Stomach (tissue), 9 donors: ENCODE measurements around the gene PRSS27. TPM values are rescaled to one million over a fixed set of nuclear protein-coding genes. Genes with fewer than 3 reads are reported as not detected.
"Not testable (repeated sequence)": the region's sequence is repeated elsewhere in the genome, so short reads cannot be mapped to it uniquely, and the experiment has no call there.

Experiments used
- DNase-seq, 2 donors: peaks; one replicate each; pipeline versions ENCODE4 v3.0.0 to v3.0.0-alpha.2; 2013 to 2019
- H3K27ac ChIP-seq, 5 donors: fragments of 200-600 bp in 4 of 5; sonication (generic) in 4 of 5; one replicate each; pipeline ENCODE4 v1.5.1; 2013 to 2019; ENCODE audit warnings: mild to moderate bottlenecking in 1 of 5, moderate library complexity in 1 of 5
- H3K27me3 ChIP-seq, 3 donors: fragments of 200-600 bp; sonication (generic); one replicate each; pipeline ENCODE4 v1.5.1; 2017 to 2019; ENCODE audit warnings: mixed run types in 1 of 3
- H3K36me3 ChIP-seq, 4 donors: fragments of 200-600 bp; sonication (generic); 1 replicate in 3 of 4; 2 replicates in 1 of 4; pipeline ENCODE4 v1.5.1; 2016 to 2019
- H3K4me1 ChIP-seq, 4 donors: fragments of 200-600 bp; sonication (generic); one replicate each; pipeline ENCODE4 v1.5.1; 2016 to 2019
- H3K4me3 ChIP-seq, 4 donors: fragments of 200-600 bp; sonication (generic) in 3 of 4; one replicate each; pipeline ENCODE4 v1.5.1; 2016 to 2019; ENCODE audit warnings: mild to moderate bottlenecking in 1 of 4
- H3K9me3 ChIP-seq, 4 donors: fragments of 200-600 bp; sonication (generic); one replicate each; pipeline ENCODE4 v1.5.1; 2016 to 2019
- CTCF ChIP-seq, 7 experiments: fragments of 450-650 bp in 4 of 7; fragments of 200-600 bp in 3 of 7; sonication (generic) in 3 of 7; IDR thresholded peaks; one replicate each; pipeline ENCODE4 v1.5.1; 2016 to 2019; ENCODE audit warnings: antibody characterized with exemption in 7 of 7, control low read depth in 2 of 7, mild to moderate bottlenecking in 1 of 7
- EP300 ChIP-seq: sonication (generic); formaldehyde crosslinking; IDR thresholded peaks from one replicate; pipeline ENCODE4 v1.6.1; 2017; ENCODE audit warnings: antibody characterized with exemption
- POLR2A ChIP-seq, 4 donors: fragments of 450-650 bp; IDR thresholded peaks; one replicate each; pipeline ENCODE4 v1.6.1; 2016; ENCODE audit warnings: antibody characterized with exemption in 4 of 4, control low read depth in 2 of 4, mild to moderate bottlenecking in 1 of 4, moderate library complexity in 1 of 4
- POLR2AphosphoS5 ChIP-seq, 3 donors: sonication (generic); formaldehyde crosslinking; IDR thresholded peaks; one replicate each; pipeline ENCODE4 v1.6.1; 2016; ENCODE audit warnings: antibody characterized with exemption in 3 of 3
- WGBS, 5 donors: extraction: QIAGEN DNeasy Blood & Tissue Kit in 3 of 5; methylation state at CpG; one replicate each; pipeline versions ENCODE4 v1.1.5 to v1.1.7; 2013 to 2018; 5-methylcytosine and 5-hydroxymethylcytosine counted together
- intact Hi-C: fragments of 100-400 bp; cut with DNase I; formaldehyde crosslinking; loops from one replicate; pipeline ENCODE4 v1.15.1; 2023; ENCODE audit warnings: low total_unique reads
- polyA plus RNA-seq, 3 donors: library from polyadenylated mRNA; stranded (reverse); fragments of 200-250 nt; gene quantifications; one replicate each; pipeline ENCODE4 v1.2.3, GENCODE V29; 2013
- total RNA-seq, 5 donors: library from RNA; depleted of rRNA; stranded (reverse); fragments of >200 nt; gene quantifications; one replicate each; pipeline versions ENCODE4 v1.1.0 to v1.2.3, GENCODE V29; 2014 to 2016
- donor health status: healthy with polysubstance abuse.
- donor health status: Bipolar disorder and iron deficiency.
- donor health status: healthy.

Gene PRSS27
- total and polyA plus RNA-seq, 8 donors = 0.50 to 74.4 (median 0.66) TPM; not detected in 4

DNA sequence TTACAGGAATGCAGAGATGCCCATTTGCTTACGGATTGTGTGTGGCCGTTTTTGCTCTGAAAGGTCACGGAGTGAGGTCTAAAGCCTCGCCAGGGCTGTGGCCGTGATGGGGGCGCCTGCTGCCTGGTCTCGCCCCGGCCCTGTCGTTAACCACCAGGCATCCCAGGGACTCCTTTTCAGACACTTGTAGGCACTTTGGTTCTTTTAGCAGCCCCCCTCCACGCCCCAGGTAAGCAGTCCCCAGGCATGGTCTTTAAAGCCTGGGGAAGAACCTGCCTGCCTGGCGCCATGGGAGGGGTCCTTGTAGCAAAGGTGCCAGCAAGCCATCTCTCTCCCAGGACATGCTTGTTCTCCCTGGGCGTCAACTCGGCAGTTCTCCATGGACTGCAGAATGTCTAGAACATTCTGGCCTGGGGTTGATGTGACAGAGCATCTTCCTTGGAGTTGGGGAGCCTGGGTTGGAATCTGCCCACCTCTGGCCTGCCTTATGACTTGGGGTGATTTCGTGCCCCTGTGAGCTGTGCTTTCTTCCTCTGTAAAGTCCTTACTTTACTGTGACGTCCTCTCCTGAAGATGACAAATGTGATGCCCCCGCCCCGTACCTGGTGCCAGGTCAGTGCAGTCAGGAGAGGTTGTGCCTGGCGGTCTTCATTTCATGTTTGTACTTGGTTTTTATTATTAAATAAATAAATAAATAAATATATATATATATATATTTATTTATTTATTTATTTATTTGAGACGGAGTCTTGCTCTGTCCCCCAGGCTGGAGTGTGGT is 32.3 kb downstream of the PRSS27 start:
- Histone ChIP-seq H3K4me1 (peaks cover 27 to 62% (median 48%) of the 10 kb centered on the region in 4 donors), H3K27ac (peak overlapping the region in 2 of 5 donors; percentile 50 to 58), H3K27me3 (no peaks in the 10 kb centered on the region), H3K4me3 (no peak overlapping the region), H3K9me3 (no peaks in the 10 kb centered on the region), H3K36me3 (peaks cover 0 to 29% (median 27%) of the 10 kb centered on the region in 4 donors)
- TF ChIP-seq POLR2A (IDR thresholded peaks at IDR 0.05) (no peak), POLR2AphosphoS5 (IDR thresholded peaks at IDR 0.05) (no peak)
- intact Hi-C loops = no loop called here
- no peak for DNase-seq
- 83 to 89% (median 88%) methylated on average over 11 to 19 of the region's 19 CpGs for WGBS, 5 donors

- intact Hi-C loops = no loop called here
- H3K4me1 ChIP-seq = peaks cover 20 to 55% (median 42%) of the 10 kb centered on the region in 4 donors
- H3K36me3 ChIP-seq = peaks cover 0 to 29% (median 23%) of the 10 kb centered on the region in 4 donors
- 60 to 76% (median 71%) methylated on average over 20 of the region's 20 CpGs for WGBS, 5 donors
- TF ChIP-seq CTCF (IDR thresholded peaks at IDR 0.05) (no peak), POLR2A (IDR thresholded peaks at IDR 0.05) (no peak), POLR2AphosphoS5 (IDR thresholded peaks at IDR 0.05) (no peak), EP300 (no peak)
- no peaks in the 10 kb centered on the region for H3K27me3 ChIP-seq
- peak overlapping the region in 1 of 4 donors; percentile 13 for H3K4me3 ChIP-seq
- H3K27ac ChIP-seq = peak overlapping the region in 2 of 5 donors; percentile 50 to 58
- no peaks in the 10 kb centered on the region for H3K9me3 ChIP-seq
- peak; percentile 30 to 45 for DNase-seq
Observed at GRCh38 chr16:2686912-2687507, 33.0 kb downstream of the PRSS27 start.

- H3K27ac ChIP-seq, H3K27me3 ChIP-seq, DNase-seq, H3K4me3 ChIP-seq, intact Hi-C loops, H3K9me3 ChIP-seq: not testable (repeated sequence)
- Histone ChIP-seq H3K36me3 (peaks cover 0 to 20% (median 14%) of the 10 kb centered on the region in 4 donors), H3K4me1 (peaks cover 11 to 54% (median 41%) of the 10 kb centered on the region in 4 donors)
- WGBS, 5 donors = no CpG with 5 or more reads among the region's 9 CpGs
Observed at GRCh38 chr16:2686075-2686474, 33.9 kb downstream of the PRSS27 start.

DNA sequence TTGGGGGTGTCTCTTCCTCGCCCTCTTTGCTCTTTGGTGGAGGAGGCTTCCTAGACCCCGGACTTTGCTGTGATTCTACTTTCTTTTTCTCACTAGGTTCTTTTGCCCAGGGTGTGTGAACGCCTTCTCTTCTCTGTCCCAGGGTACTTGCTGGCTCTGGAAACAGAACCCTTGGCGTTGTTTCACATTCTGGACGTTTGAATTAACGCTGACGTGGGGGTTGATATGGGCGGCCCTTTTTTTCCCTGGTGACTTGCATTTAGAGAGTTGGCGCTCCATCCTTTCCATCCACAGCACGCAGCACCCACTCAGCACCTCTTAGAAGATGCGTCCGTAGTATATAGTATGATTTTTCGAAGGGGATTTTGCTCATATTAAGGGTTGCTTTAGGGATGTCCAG is 37.0 kb downstream of the PRSS27 start:
- DNase-seq, H3K9me3 ChIP-seq, intact Hi-C loops, H3K36me3 ChIP-seq, H3K27me3 ChIP-seq: not testable (repeated sequence)
- Histone ChIP-seq H3K4me1 (peaks cover 10 to 43% (median 37%) of the 10 kb centered on the region in 4 donors), H3K27ac (peak overlapping the region; percentile 73 to 91 (median 87)), H3K4me3 (peak overlapping the region; percentile 78 to 99 (median 88))
- 5 to 7% (median 6%) methylated on average over 13 of the region's 13 CpGs for WGBS, 5 donors

DNA sequence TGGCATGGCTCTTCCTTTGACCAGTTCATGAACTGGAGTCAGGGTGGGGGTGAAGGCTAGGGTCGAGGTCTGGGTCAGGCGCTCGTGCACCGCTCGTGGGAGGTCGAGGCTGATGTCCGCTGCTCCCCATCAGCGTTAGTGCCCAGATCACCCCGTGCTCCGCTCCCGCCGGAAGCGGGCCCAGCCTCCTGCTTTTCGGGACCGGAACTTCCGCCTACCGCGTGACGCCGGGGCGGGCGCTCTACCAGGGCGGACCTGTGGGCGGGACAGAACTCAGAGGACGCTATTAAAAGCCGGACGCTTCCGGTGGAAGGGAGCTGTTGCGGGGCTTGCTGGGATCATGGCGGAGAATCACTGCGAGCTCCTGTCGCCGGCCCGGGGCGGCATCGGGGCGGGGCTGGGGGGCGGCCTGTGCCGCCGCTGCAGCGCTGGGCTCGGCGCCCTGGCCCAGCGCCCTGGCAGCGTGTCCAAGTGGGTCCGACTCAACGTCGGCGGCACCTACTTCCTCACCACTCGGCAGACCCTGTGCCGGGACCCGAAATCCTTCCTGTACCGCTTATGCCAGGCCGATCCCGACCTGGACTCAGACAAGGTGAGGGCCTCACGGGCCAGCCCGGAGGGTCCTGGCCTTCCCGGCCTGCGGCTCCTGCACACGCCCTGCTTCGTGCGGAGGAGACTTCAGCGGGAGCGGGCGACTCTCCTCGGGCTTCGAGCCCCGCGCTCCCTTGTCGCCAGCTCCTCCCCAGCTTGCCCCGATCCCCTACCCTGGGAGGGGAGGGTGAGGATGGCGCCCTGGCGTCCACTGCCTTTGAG is 37.6 kb downstream of the PRSS27 start, which contains the start of gene KCTD5:
TSS of gene KCTD5 (plus strand) at position 315 of the 813 bp plus-strand sequence. CDS start at position 341, 26 bp downstream.
- DNase-seq = peak; percentile 98
- TF ChIP-seq POLR2AphosphoS5 (IDR thresholded peaks at IDR 0.05) (peak; percentile 94 to 99 (median 96)), EP300 (no peak), CTCF (IDR thresholded peaks at IDR 0.05) (no peak), POLR2A (IDR thresholded peaks at IDR 0.05) (peak in 2 of 4 donors; percentile 52 to 90)
- H3K27ac ChIP-seq = peak within 1 kb of the TSS; percentile 87 to 94 (median 90)
- WGBS, 5 donors = 0 to 1% (median 0%) methylated on average over 31 to 73 of the region's 73 CpGs
- intact Hi-C loops = no loop called here
- H3K9me3 ChIP-seq = no peaks in the 10 kb centered on the region
- H3K4me3 ChIP-seq = peak within 1 kb of the TSS; percentile 78 to 99 (median 88)
- no peaks in the 10 kb centered on the region for H3K27me3 ChIP-seq
- peaks cover 0 to 2% (median 0%) of the 10 kb centered on the region in 4 donors for H3K36me3 ChIP-seq
- peaks cover 6 to 37% (median 33%) of the 10 kb centered on the region in 4 donors for H3K4me1 ChIP-seq

DNA sequence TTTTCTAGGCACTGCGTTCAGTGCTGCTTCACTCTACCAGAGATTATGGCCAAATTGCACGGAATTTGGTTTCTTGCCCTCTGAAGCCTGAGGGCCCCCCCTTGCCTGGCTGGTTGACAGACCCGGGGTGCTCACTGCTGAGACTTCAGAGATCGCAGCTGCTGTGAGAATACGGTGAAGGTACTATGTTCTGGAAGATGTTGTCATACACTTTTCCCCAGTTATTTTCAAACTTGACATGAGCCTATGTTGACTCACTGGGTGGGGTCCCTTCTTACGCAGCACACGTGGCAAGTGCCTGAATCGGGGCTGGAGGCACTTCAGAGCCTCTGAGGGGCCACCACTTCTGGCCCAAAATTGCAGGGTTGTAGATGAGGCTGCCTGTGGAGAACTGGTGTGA is 39.7 kb downstream of the PRSS27 start:
- WGBS, 5 donors = 35 to 53% (median 44%) methylated on average over 5 to 8 of the region's 8 CpGs
- intact Hi-C loops = not testable (repeated sequence)

More for the DNA sequence above, 39.7 kb downstream of the PRSS27 start:
- Histone ChIP-seq H3K27ac (peak overlapping the region; percentile 77 to 91 (median 87)), H3K4me1 (peaks cover 0 to 30% (median 28%) of the 10 kb centered on the region in 4 donors)
- DNase-seq = peak in 1 of 2 donors; percentile 74
- H3K9me3 ChIP-seq, H3K36me3 ChIP-seq, H3K4me3 ChIP-seq, H3K27me3 ChIP-seq: not testable (repeated sequence)
